GM06990 (cell line): ENCODE data around the gene AHSA1.

Source experiments
- DNase-seq: peaks from one replicate; pipeline ENCODE4 v3.0.0-alpha.2; 2011; ENCODE audit not compliant: insufficient read length; ENCODE audit errors: extremely low read depth
- H3K27me3 ChIP-seq: replicated peaks from 2 replicates; pipeline ENCODE4 v1.6.0; 2011; ENCODE audit warnings: low read length; ENCODE audit not compliant: control insufficient read depth, insufficient read depth
- H3K36me3 ChIP-seq: 2 replicates; pipeline ENCODE4 v1.5.1; 2011; ENCODE audit warnings: low read length; ENCODE audit not compliant: control insufficient read depth, insufficient read depth
- H3K4me3 ChIP-seq: replicated peaks from 2 replicates; pipeline ENCODE4 v1.5.1; 2011; ENCODE audit warnings: low read depth, mild to moderate bottlenecking, control low read depth, low read length
- CTCF ChIP-seq: IDR thresholded peaks from 2 replicates; pipeline ENCODE4 v1.5.1; 2011; ENCODE audit warnings: low read length, control low read depth, mild to moderate bottlenecking, inconsistent platforms; ENCODE audit not compliant: insufficient read depth, poor library complexity, severe bottlenecking

The AHSA1 gene

GRCh38 chr14:77469067-77469505, 11.2 kb downstream of the AHSA1 start:
- TF ChIP-seq CTCF, result no peak
- H3K4me3 ChIP-seq, result no peak overlapping the region
- DNase-seq, result no peak
- H3K36me3 ChIP-seq, result peaks cover 13% of the 10 kb centered on the region
- no peaks in the 10 kb centered on the region for H3K27me3 ChIP-seq

- no peak for TF ChIP-seq CTCF
- peaks cover 12% of the 10 kb centered on the region for H3K36me3 ChIP-seq
Observed at GRCh38 chr14:77469539-77469938, 11.6 kb downstream of the AHSA1 start.

GRCh38 chr14:77470224-77470870, 12.5 kb downstream of the AHSA1 start:
- peaks cover 8% of the 10 kb centered on the region for H3K36me3 ChIP-seq
- H3K27me3 ChIP-seq, result no peaks in the 10 kb centered on the region
- no peak for TF ChIP-seq CTCF
- no peak for DNase-seq
- H3K4me3 ChIP-seq, result no peak overlapping the region

More at GRCh38 chr14:77469539-77469938, 11.6 kb downstream of the AHSA1 start:
- H3K4me3 ChIP-seq, result no peak overlapping the region
- DNase-seq, result no peak
- no peaks in the 10 kb centered on the region for H3K27me3 ChIP-seq

- no peak overlapping the region for H3K4me3 ChIP-seq
- no peaks in the 10 kb centered on the region for H3K27me3 ChIP-seq
- TF ChIP-seq CTCF, result no peak
- DNase-seq, result no peak
- peaks cover 1% of the 10 kb centered on the region for H3K36me3 ChIP-seq
Observed at GRCh38 chr14:77473921-77474320, 16.0 kb downstream of the AHSA1 start.

- no peaks in the 10 kb centered on the region for H3K36me3 ChIP-seq
- H3K4me3 ChIP-seq, result no peak overlapping the region
- no peak for TF ChIP-seq CTCF
- DNase-seq, result no peak
- no peaks in the 10 kb centered on the region for H3K27me3 ChIP-seq
Observed at GRCh38 chr14:77474479-77475177, 16.7 kb downstream of the AHSA1 start.
